ENCODE data around the gene CBX2.

Gene CBX2

GRCh38 chr17:79786930-79787643 is 9.1 kb downstream of the CBX2 start:
- DNase-seq (ENCODE audit: low read depth in 2 of 2): no peak

- no peak for DNase-seq (ENCODE audit: low read depth in 2 of 2)
Measured at GRCh38 chr17:79788455-79788854, 10.5 kb downstream of the CBX2 start.

- no peak for DNase-seq (ENCODE audit: low read depth in 2 of 2)
Measured at GRCh38 chr17:79788989-79789942, 11.3 kb downstream of the CBX2 start.

GRCh38 chr17:79789943-79790804 is 12.2 kb downstream of the CBX2 start:
- no peak for DNase-seq (ENCODE audit: low read depth in 2 of 2)

GRCh38 chr17:79790805-79791734 is 13.1 kb downstream of the CBX2 start:
- DNase-seq (ENCODE audit: low read depth in 2 of 2): no peak

- no peak for DNase-seq (ENCODE audit: low read depth in 2 of 2)
Measured at GRCh38 chr17:79791735-79792161, 13.8 kb downstream of the CBX2 start.

GRCh38 chr17:79792341-79792871 is 14.5 kb downstream of the CBX2 start:
- DNase-seq (ENCODE audit: low read depth in 2 of 2): no peak

GRCh38 chr17:79792984-79793923 is 15.3 kb downstream of the CBX2 start:
- DNase-seq (ENCODE audit: low read depth in 2 of 2): no peak

GRCh38 chr17:79793924-79794304 is 16.0 kb downstream of the CBX2 start:
- DNase-seq (ENCODE audit: low read depth in 2 of 2): no peak

GRCh38 chr17:79794659-79795511 is 16.9 kb downstream of the CBX2 start:
- DNase-seq (ENCODE audit: low read depth in 2 of 2): no peak

- DNase-seq (ENCODE audit: low read depth in 2 of 2): no peak
Measured at GRCh38 chr17:79795795-79796443, 18.0 kb downstream of the CBX2 start.

- DNase-seq (ENCODE audit: low read depth in 2 of 2): no peak
Measured at GRCh38 chr17:79796444-79796762, 18.5 kb downstream of the CBX2 start.

GRCh38 chr17:79796763-79797491 is 19.0 kb downstream of the CBX2 start, which contains the start of gene CBX8:
CBX8 (minus strand) TSS chr17:79797077; CDS start chr17:79796998, 79 bp downstream.
- DNase-seq (ENCODE audit: low read depth in 2 of 2): peak; percentile 100

GRCh38 chr17:79797492-79798298 is 19.7 kb downstream of the CBX2 start:
- no peak for DNase-seq (ENCODE audit: low read depth in 2 of 2)

GRCh38 chr17:79798299-79799173 is 20.6 kb downstream of the CBX2 start:
- DNase-seq (ENCODE audit: low read depth in 2 of 2): no peak

GRCh38 chr17:79799174-79799537 is 21.2 kb downstream of the CBX2 start:
- DNase-seq (ENCODE audit: low read depth in 2 of 2): no peak
